AML-193 (cell line): ENCODE results near the gene ZCCHC7.
"Not testable (repeated sequence)": the region's sequence is repeated elsewhere in the genome, so short reads cannot be mapped to it uniquely, and the experiment has no call there.

Experiments used
- DNase-seq, 2 experiments: peaks; one replicate each; lab custom pipeline; 2025; lab: John Stamatoyannopoulos, UW

The ZCCHC7 gene

GRCh38 chr9:37174247-37174646 lies 53.9 kb downstream of the ZCCHC7 start:
- no peak for DNase-seq

DNA sequence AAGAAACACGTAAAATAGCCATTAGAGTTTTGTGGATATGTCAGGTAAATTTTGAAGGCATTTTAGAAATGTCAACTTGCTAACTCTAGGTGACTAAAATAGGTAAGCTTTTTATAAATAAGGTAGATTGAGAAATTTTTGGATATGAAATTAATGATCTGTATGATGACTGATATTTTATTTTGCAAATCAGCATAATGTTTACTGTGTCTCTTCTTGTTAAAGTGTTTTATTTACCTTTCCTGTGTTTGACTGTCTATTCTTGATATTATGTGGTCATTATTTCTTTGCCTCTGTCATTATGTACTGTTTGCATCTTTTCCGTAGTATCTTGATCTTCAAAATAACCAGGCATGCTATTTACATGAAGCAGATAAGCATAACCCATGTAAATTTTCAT lies 58.4 kb downstream of the ZCCHC7 start:
- no peak for DNase-seq

GRCh38 chr9:37179576-37179975 lies 59.2 kb downstream of the ZCCHC7 start:
- DNase-seq: no peak

GRCh38 chr9:37180138-37180537 lies 59.8 kb downstream of the ZCCHC7 start:
- no peak for DNase-seq

GRCh38 chr9:37182718-37183117 lies 62.3 kb downstream of the ZCCHC7 start:
- no peak for DNase-seq

GRCh38 chr9:37184905-37185867 lies 64.8 kb downstream of the ZCCHC7 start:
- DNase-seq: no peak

- DNase-seq: no peak
These were observed 66.9 kb downstream of the ZCCHC7 start for GRCh38 chr9:37187292-37187691.

DNA sequence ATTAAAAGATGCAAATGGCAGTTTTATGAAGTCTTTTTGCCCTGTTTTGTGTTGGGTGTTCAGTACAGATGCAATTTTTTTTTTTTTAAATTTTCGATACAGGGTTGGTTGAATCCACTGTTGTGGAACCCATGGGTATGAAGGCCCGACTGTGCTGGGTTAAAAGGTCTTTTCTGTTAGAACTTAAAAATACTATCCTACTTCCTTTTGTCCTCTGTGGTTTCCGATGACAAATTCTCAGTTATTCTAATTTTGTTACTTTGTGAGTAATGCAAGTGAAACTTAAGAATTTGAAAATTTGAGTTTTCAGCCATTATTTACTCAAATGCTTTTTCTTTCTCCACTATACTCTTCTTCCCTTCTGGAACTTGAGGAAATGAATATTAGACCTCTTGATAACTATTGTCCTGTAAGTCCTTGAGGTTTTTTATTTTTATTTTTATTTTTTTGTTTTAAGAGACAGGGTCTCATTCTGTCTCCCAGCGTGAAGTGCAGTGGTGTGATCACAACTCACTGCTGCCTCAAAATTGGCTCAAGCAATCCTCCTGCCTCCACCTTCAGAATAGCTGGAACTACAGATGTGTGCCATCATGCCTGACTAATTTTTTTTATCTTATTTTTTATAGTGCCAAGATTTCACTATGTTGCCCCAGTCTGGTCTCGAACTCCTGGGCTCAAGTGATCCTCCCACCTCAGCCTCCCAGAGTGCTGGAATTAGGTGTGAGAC lies 67.5 kb downstream of the ZCCHC7 start:
- DNase-seq: peak; percentile 14 to 18

- not testable (repeated sequence) for DNase-seq
These were observed 70.4 kb downstream of the ZCCHC7 start for GRCh38 chr9:37190739-37191138.

DNA sequence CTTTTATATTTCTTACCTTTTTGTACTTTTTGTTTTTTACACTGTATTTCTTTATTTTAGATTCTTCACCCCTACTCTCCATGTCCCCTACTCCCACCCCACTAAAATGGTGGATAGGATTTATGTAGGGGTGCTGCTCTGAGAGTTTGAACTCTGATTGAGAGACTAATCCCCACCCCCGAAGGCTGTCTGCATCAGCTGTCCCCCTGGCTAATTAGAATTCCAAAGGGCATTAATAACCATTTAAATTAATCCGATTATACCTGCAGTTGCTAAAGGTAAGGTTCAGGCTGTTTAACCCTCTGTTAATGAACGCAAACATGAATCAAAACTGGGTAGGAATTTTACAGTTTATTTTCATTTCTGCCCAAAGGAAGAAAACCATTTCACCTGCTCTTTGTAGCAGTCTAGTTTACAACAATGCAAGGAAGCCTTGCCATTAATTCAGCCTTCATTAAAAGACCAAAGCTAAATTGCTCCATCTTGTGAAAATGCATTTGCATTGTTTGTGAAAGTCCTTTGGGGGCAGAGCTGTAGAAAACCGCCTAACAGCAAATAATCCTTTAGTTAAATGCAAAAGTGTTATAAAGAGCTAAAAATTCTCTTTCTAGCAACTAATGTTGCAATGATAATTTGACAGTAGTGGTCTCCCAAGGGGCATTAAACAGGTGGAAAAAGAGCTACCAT lies 71.2 kb downstream of the ZCCHC7 start:
- no peak for DNase-seq

GRCh38 chr9:37192803-37193202 lies 72.4 kb downstream of the ZCCHC7 start:
- no peak for DNase-seq

DNA sequence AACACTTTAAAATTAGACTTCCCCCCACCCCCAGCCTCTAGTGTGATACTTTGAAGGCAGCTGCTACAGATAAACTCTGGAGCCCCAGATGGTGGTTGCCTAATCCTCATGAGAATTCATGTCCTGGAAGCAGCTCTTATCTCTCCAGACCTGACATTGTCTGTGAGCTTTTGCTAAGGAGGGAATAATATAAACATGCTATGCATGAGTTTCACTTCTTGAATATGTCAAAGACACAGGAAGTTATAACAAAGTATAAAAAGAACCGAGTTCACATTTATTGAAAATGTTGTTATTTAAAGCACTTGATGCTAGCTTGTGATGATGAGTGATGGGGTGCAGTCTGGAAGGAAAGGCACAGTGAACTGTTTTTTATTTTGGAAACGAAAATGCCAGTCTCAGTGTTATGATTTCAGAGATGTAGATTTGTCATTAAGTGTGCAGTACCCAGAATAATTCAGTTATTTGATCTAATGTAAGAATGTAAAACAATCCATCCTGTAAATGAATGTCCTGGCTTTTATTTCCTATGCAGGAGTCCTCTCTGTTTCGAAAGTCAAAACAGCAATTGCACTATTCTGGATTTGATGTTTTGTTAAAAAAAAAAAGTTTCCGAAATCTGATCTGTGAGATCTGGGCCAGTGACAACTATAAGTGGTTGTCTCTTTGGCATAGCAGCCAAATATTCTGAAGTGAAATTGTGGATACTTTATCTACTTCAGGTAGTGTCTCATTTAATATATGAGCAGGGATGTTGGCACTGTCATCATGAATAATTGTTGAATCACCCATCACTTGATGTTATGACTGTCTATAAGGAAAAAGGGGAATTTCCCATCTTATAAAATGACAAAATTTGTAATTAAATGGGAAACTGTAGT lies 77.0 kb downstream of the ZCCHC7 start:
- DNase-seq: no peak

GRCh38 chr9:37198039-37198729 lies 77.8 kb downstream of the ZCCHC7 start:
- DNase-seq: peak; percentile 67 to 75

- DNase-seq: no peak
These were observed 78.5 kb downstream of the ZCCHC7 start for GRCh38 chr9:37198831-37199230.

DNA sequence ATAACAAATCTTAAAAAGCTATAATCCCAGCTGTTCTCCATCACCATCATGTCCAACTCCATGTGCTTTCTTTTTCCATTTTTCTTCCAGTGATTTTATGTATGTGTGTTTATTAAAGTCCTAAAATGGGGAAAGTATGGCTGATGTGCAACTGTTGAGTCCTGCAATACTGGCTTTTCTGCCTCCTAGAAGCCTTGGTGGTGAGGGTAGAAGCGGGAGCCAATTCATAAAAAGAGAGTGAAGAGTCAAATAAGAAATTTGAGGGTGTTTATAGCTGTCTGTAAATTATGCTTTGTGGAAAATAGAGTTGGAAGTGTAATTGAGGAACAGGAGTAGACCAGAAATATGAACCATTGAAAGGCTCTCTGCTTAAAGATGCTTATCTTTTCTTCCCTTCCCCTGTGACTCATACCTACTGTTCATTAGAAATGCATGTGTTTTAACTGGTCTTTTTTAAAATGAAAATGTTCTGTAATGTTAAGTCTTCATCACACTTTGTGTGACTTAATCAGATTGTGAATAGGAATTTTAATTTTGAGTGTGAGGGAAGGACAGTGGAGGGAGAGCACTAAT lies 80.1 kb downstream of the ZCCHC7 start:
- DNase-seq: peak; percentile 10 to 32

DNA sequence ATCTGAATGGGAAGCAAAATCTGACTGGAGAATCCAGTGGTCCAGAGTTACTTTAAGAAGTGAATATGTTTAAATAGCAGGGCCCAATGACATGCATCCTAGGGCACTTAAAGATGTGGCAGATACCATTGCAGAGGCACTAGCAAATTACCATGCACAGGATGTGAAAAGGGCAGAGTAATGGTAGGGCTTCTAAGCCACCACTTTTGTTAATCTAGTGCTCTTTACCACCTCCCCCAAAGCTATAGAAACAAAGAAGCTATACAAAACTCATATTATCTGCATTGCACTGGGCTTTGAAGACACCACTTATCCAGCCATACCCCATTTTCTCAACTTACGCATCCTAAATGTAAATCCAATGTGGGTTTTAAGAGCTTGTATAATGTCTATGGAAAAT lies 81.2 kb downstream of the ZCCHC7 start:
- no peak for DNase-seq

DNA sequence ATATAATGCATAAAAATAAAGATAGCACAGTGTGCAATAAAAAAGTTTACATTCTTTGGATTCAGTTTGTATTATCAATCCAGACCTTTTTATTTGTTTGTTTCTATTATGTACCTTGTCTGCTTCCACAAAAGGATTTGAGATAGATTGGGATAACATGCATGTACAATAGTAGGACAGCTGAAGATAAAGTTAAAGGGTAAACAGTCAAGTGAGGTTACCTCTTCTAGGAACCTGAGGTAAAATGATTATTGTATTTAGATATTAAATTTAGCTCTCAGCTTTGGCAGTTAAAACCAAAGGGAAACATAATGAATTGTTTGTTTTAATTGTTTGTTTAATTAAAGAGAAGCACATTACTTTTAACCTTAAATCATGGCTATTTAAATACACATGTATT lies 81.7 kb downstream of the ZCCHC7 start:
- DNase-seq: no peak

DNA sequence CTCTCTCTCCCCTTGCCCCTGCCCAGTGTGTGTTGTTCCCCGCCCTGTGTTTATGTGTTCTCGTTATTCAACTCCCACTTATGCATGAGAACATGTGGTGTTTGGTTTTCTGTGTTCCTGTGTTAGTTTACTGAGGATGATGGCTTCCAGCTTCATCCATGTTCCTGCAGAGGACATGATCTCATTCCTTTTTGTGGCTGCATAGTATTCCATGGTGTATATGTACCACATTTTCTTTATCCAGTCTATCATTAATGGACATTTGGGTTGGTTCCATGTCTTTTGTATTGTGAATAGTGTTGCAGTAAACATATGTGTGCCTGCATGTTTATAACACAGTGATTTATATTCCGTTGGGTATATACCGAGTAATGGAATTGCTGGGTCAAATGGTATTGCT lies 83.1 kb downstream of the ZCCHC7 start:
- DNase-seq: not testable (repeated sequence)

- DNase-seq: no peak
These were observed 85.8 kb downstream of the ZCCHC7 start for GRCh38 chr9:37206121-37206620.
